OCI-LY3 (cell line): ENCODE measurements around the gene RSL1D1.

Experiments used
- CTCF ChIP-seq: fragments of 200-600, 300-600 bp; sonication (generic); IDR thresholded peaks from 2 replicates; pipeline ENCODE4 v1.5.1; 2014; ENCODE audit warnings: antibody characterized with exemption, low read length, low read depth
- EZH2phosphoT487 ChIP-seq: fragments of 200-600 bp; shearing (Covaris generic); IDR thresholded peaks from 2 replicates; pipeline ENCODE4 v1.6.1; 2018; ENCODE audit warnings: antibody characterized with exemption, mixed run types, low read depth

GRCh38 chr16:11848842-11849241 lies 2.5 kb downstream of the RSL1D1 start:
- TF ChIP-seq CTCF = no peak
- TF ChIP-seq EZH2phosphoT487 = no peak
